ENCODE measurements around the gene SEZ6.

The SEZ6 gene

DNA sequence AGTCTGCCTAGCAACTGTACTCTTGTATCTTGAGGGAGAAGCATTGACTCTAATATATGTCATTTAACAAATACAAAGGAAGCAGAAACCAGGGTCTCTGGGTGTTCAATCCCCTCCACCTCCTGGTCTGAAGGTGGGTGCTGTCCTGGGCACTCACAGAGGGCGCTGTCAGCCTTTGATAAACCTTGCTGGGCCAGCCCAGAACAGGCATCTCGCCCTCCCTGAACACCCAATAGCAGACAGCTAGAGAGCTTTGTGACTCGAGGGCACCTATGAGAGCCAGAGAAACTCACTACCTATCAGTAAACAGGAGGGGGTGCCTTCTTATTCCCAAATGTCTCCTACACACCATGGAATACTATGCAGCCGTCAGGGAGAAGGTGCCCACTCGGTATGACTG lies 30.8 kb upstream of the SEZ6 start:
- DNase-seq: no peak

DNA sequence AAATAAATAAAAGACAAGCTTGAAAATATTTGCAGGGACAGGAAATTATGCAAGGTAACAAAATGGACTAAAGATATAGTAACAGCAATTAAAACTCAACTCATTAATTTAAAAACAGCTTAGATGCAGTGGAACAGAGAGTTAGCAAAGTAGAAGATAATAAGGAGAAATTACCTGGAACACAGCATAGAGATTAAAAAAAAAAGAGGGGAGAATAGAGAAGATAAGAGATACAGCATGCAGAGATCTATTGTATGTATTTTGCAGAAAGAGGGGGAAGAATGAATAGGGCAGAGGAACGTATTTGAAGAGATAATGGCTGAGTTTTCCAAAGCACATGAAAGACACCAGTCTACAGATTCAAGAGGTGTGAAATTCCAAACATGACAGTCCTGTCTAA lies 28.7 kb upstream of the SEZ6 start:
- DNase-seq: no peak

DNA sequence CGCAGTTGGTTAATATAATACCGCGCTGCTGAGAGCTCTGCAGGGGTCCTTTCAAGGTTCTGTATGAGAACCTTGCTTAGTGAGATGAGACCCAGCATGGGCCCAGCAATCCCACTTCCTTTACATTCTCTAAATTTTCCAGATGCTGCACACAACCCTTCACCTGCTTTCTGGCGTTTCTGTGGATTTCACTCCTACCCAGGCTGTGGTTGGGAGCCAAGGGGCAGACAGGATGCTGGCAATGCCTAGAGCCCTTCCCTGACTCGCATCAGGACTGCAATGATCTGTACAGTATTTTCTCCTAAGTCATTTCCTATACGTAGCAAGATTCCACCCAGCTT lies 27.0 kb upstream of the SEZ6 start:
- DNase-seq: no peak

DNA sequence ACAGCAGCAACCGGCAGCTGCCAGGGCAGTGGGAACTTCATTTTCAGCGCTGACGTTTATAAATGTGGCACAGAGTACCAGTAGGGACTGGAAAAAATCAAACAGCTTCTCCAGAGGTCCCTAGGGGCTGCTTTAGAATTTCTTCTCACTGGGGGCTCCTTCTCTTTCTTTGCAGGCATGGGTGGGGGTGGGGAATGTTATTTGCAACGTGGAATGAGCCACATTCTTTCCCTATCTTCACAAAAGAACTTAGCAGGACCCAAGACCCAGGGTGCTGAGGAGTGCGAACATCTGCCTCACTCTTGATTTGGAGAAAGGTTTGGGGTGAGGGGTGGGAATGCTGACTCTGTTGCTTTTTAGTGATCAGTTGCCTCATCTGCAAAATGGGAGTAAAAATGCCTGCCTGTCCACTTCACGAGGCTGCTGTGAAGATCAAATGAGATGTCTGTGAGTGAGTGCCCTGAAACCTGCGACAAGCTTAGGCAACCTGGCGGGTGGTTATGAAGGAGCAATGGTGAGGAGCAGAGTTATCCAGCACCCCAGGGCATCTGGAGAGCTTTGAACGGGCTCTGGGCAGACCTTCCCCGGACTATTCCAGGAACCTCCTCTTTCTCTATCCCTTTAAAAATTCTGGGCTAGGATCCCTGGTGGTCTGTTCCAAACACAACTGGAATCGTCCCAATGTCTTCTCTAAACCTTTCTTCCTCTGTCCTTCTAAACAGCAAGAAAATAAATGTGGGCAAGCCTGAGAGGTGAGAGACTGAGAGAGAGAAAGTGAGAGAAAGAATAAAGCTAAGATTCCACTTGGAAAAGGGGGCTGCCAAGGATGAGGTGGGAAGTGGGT lies 26.4 kb upstream of the SEZ6 start:
- no peak for DNase-seq

DNA sequence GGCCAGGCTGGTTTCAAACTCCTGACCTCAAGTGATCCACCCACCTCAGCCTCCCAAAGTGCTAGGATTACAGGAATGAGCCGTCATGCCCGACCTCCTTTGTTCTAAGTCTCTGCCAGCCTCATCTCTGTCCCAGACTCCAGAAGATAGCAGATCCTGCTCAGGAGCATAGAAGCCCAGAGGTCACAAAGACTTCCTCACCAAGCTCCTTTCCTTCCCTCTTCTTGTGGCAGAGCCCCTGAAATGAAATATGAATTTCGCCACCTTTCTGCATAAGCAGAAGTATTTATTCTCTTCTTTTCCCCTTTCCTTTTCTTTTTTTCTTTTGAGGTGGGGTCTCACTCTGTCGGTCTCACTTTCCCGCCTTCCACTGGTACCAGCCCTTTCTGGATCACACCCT lies 25.7 kb upstream of the SEZ6 start:
- DNase-seq: no peak

DNA sequence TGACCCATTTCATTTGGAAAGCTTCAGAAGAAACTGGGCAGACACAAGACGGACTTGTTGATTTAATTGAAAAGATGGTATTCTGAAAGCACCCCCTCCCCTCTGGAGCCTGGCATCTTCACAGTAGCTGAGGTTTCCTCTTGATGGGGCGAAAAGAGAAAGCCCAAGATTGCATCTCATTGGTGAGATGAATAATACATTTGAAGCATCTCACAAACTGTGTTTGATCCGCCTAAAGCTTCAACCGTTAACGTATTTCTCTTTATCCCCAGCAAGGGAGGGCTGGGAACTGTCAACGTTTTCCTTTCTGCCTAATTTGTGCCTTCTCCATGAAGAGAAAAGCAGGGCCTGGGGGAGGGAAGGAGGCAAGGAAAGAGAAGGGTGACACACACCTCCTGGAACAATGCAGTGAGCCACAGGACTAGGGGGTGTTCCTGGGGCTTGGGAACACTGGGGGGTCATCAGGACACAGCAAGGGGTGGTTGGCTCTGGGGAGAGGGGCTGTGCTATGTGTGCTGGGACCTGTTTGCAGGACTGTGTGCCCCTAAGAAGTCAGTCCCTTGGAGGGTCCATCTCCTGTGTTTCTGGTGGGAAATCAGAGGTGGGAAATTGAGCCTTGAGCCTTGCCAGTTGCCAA lies 18.6 kb upstream of the SEZ6 start:
- DNase-seq: no peak

DNA sequence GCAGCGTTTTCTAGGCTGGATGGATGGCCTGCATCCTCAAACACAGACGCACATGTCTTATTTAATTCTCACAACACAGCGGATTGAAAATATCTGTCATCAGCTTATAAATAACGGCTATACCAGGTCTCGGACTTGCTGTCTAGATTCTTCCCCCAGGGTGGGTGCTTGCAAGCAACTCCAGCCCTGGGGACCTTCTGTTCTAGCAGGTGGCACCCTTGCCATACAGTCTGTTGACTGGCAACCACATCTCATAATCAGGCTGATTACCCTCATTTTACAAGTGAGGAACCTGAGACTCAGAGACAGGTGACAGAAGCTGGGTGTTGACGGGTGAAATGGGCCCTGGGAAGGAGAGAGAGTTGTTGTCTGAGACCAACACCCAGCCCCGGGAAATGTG lies 16.2 kb upstream of the SEZ6 start:
- DNase-seq: no peak

DNA sequence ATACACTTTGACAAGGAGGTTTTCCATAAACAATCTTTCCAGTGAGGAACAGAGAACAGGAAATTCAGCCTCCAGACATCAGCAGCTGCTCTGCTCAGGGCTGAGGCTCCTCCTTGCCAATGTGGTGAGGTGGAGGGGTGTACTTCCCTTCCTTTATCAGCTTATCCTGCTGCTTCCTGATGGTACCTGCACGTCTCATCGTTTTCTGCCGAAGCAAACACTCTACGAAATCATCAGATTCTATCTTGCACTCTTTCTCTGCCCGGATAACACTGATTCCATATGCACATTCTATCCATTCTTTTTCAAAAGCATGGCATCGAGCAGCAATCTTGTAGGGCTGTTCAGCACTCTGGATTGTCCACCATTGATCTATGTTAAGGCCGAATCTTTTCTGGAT lies 15.4 kb upstream of the SEZ6 start:
- DNase-seq: no peak

DNA sequence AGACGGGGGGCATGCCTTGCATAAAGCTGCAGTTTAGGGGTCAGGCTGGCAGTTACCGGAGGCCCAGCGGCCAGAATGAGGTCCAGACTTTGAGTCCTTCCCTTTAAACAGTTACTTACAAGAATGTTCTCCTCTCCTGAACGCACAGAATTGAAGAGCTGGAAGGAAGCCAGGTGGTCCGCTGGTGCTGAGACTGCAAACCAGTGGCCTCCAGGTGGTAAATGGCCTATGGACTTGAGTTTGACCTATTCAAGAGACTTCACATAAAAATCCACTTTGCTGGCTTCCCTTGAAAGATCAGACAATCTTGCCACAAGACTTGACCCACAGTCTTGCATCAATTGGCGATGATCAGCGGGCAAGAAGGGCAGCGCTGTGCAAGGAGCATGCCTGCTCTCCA lies 14.7 kb upstream of the SEZ6 start:
- no peak for DNase-seq

DNA sequence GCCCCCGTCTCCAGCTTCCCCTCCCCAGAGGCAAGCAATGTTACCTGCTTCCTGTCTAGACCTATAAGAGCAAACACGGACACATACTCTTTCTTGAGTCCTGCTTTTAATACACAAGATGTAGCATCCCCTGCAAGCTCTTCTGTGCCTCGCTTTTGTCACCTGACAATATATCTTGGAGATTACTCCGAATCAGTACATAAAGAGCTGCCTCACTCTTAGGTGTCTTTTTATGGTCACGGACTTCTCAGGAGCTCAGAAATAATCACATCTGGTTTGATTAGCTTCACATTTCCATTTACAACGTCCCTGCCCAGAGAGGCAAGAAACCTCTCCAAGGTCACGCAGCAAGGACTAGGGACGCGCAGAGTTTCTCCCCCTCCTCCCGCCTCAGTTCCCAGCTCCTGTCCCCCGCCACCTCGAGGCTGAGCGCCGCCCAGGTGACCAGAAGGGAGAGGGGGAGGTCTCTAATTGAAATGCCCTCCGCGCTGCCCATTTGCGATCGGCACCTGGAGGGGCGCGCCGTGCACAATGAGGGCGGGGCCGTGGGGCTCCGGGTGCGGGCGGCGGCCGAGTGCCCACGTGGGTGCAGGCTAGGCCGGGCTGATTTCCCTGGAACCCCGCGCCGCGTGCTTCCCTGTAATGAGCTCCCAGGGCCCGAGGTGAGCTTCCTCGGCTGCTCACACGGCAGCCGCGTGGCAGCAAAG lies 13.8 kb upstream of the SEZ6 start:
- no peak for DNase-seq

DNA sequence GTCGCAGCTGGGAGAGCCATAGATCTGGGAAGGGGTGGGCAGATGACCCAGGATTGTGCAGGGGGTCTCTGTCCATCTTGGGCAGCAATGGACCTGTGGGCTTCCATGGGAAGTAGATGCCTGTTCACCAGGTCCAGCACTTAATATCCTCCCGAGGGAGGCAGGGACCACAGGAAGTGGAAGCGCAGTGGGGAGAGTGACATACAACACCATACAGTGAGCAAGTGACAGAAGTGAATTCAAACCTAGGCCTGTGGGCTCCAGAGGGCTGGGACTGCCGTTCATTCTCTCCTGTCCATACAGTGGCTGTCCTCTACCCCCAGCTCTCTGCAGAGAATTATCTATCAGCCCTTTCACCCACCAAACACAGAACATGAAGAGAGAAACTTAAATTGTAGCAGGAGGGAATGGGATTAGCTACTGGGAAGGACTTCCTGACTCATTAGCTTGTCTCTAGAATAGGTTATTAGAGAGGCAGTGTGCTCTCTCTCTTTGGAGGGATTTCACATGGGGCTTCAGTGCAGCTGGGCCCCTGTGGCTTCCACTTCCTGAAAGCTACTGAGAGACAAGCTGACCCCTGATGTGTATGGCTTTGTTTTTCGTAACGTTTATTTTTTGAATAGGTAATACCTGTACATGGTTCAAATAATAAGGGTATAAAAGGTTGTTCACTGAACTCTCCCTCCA lies 13.1 kb upstream of the SEZ6 start:
- no peak for DNase-seq

DNA sequence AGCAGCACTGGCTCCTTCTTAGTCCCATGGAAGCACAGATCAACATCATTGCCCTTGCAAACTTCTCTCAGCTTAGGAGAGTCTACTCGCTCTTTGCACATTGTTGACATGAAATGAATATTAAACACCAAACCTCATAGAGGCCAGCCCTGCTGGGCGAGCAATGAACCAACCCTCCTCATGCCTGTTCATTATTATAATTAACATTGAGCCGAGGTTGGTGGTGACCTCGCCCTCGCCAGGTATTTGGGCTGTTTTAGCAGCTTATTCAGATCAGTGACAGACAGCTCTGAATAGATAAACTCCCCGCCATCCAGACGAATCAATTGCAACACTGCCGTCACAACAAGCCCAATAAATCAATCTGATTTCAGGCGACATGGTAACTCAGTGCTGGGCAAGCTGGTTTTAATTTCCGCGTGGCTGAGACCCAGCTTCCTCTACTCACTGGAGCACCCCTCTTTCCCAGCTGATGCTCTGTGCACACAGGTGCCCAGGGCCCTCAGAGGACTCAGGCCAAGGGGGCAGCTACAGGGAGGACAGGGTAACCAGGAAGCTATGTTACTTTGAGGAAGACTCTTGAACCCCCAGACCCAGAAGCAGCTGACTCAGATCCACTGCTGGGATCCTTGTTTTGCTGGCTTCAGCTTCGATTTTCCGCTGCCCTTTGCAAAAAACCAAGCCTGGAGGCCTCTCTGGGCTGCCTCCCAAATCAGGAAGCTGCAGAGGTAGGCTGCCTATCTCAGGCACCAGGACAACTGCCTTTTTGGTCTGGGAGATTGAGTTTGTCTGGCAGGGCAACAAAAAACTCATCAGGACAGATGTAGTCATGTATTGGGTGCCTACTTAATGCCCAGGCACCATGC lies 10.7 kb upstream of the SEZ6 start:
- DNase-seq: no peak

DNA sequence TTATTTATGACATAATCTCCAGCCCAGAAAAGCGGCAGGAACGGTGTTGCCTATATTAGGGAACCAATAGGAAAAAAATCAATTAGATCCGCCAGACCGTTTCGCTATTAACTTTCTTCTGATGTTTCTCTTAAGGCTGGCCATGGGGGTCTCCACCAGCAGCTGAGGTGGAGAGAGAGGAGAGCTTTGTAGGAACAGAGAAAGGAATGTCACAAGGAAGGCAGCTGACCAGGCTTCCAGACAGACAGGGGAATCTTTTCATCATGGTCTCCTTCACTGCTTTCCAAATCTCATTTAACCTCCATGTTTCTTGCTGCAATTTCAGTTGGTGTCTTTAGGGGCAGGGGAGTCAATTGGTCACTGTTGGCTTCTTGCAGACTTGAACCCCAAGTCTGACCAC lies 8.9 kb upstream of the SEZ6 start:
- DNase-seq: no peak

DNA sequence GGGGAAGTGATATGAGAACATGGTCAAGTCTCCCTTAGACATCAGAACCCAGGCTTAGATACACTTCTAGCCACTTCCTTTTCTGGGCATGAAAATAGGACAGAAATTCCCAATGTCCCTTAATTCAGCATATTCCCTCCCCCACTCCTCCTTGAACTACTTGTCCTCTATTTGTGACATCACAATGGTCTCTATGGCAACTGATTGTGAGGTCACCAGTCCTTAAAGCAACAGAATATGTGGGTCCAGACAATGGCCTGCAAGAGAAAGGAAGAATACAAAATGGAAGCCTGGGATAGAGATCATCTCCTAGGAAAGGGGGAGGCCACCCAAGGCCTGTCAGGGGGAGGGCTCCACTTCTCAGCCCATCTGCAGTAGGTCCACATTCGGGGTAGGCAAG lies 6.7 kb upstream of the SEZ6 start:
- DNase-seq: no peak

DNA sequence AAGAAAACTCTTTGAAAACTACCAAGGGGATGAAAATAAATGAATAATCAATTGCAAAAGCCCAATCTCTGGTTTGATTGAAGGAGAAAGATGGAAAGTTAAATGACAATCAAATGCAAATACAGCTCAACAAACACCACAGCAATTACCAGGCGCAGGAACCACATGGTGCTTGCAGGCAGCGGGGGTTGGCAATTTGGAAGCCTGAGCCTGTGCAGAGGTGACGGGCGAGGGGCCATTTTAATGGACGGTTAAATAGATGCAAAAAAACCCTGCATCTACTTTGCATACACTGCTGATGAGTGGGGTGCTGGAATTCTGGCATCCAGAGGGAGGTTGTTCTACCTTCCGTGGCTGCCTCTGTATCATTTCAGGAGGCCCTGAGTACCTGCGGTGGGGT lies 4.8 kb upstream of the SEZ6 start:
- DNase-seq: no peak

DNA sequence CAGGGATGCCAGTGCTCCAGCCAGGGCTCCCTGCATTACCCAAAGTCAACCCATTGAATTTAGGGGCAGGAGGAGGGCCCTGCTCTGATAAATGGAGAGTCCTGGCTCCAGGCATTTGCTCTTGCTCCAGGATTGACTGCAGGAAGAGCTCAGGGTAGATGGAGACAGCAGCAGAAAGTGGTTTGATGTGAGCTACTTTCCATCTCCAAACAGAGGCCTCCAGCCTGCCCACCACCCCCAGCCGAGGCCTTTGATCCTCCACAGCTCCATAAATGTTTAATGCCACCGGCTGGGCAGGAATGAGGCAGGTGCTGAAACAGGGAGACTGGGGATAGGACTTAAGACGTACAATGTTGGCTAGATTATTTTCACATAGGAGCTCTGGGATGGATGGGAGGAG lies 4.3 kb upstream of the SEZ6 start:
- no peak for DNase-seq

DNA sequence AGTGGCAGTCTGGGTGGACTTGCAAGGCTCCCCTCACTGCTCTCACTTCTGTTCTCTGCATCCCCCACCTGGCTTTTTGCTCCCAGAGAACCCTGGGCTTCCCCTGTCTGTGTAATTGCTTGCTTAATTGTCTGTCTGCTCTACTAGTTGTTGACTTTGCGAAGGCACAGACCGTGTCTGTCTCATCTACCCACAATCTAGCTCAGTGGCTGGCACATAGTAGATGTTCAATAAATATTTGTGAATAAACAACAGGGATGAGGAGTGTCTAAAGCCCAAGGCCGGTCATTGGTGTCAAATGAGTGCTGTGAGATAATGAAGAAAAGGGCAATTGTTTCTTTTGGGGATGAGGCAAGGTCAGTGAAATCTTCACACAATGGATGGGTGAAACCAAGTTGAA lies 2.8 kb upstream of the SEZ6 start:
- DNase-seq: no peak

DNA sequence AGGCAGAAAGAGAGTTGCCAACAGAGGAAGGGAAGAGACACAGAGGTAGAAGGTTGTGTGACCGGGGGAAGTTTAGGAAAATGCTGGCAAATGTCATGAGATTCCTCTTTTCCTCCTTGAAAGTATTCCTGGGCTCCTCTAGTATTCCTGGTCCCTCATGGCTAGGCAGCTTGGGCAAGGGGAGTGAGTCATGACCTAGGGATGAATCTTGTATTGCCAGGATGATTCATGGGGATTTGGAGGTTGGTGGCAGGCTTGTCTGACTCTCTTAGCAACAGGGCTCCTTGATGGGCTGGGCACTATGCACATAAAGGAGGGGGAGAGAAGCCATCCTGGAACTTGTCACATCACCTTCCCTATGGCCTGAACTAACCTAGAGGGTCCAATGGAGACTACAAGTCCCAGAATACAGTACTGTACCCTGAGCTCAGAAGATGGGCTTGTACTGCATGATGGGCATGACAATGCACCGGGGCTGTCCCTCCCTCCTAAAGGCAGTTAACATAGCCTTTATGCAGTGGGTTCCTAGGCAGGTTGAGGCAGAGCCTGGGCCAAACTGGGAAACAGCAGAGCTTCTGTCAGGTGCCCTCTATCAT lies 2.1 kb upstream of the SEZ6 start:
- DNase-seq: no peak

DNA sequence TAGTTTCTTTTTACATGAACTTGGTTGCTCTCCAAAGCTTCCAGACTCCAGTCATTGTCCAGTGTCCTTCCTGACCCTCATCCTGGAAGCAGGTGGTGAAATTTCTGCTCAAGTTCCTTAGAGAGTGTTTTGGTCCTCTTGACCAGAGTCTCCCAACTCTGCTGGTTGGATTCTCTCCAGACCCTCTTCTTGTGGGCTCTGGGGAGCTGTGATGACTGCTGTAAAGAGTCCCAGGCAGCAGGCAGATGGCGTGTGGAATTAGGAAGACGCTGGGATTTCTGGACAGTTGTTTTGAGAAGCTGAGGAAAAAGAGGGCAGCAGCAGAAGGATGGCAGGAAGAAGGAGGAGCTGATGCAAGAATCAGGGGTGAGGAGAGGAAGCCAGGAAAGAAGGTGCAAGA lies 1.6 kb upstream of the SEZ6 start:
- DNase-seq: no peak

DNA sequence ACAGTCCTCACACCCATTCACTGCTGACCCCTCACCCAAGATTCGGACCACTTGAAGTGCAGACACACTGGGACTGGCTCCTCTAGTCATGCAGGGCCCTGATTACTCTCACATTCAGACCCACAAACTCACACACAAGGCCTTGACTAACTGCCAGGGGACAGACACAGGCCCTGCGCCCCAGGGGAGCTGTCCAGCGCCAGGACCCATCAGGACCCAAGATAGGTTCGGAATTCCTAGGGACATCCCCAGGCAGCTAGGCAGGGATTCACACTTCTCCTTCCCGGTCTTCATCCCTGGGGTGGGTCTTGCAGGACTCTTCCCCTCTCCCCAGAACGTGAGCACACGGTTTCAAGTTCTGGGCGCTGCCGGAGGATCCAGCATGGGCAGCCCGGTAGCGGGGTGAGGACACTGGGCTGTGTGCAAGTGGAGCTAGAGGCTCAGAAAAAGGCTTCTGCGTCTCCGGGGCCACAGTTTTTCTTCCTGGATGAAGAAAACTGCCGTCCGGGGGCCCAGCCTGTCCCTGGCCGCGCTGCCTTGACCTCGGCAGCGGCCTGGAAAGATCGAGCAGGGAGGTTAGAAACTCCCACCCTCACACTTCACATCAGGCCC lies 1.6 kb downstream of the SEZ6 start:
- DNase-seq: no peak

DNA sequence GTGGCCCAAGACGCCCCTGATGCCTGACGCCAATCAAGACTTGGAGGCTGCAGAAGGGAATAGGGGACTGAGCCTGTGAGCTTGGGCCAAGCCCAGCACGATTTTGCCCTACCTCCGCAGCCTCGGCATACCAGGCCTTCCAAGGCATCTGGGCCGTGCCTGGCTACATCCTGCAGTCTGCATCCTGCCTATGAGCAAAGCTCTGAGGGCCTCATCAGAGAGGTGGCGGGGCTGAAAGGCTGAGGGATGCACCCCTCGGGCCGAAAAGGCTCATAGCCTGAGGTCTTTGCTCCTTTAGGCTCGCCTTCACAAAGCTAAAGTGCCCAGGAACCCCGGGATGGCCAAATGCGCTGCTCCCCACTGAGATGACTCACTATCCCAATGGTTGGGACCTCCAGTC lies 2.5 kb downstream of the SEZ6 start:
- no peak for DNase-seq

DNA sequence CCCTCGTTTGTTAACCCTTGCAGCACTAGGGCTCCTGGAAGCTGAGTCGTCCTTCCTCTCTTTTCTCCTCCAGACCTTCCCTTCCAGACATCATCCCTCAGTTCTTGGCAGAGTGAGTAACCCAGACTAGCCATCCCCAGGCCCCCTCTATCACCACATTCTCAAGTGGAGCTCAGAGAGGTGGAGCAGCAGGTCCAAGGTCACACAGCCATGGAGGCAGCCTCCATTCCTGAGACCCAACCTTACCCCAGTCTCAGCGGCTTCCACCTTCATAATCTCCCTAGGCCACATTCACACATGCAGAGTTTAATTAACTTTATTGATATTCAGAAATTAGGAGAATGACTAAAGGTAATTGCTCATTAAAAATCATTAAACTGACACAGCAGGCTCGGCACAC lies 3.0 kb downstream of the SEZ6 start:
- DNase-seq: no peak

Measured in NCI-H345 (cell line).